ENCODE data around the gene PPP2R3A. TPM values are rescaled to one million over a fixed set of nuclear protein-coding genes. Genes with fewer than 3 reads are reported as not detected.
A peak's percentile ranks its signal among the peaks of the same experiment; 100 is the strongest.
"Not testable (repeated sequence)": the region's sequence is repeated elsewhere in the genome, so short reads cannot be mapped to it uniquely, and the experiment has no call there.

The PPP2R3A gene
- total and polyA plus RNA-seq, 12 donors: 2.1 to 23.1 (median 14.3) TPM

DNA sequence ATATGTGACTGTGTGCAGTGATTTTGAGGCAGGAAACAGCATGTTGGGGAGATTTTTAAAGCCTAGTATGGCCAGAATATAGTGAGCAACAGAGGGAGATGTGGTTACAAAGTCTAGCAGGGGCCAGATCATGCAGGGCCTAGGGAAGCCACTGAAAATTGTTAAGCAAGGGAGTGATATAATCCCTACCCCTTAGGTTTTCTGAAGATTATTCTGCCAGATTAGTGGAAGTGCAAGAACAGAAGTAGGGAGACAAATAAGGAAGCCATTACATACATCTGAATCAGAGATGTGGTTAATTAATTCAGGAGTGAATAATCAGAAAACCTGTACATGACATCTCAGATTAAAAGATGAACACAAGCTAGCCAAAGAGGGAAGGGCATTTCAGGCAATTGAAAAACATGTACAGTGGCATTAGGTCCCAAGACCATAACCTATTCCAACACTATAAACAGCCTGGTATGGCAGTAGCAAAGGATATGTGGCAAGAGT is 175.8 kb downstream of the PPP2R3A start:
- no peaks in the 10 kb centered on the region for H3K9me3 ChIP-seq (replicated peaks in 1 of 3)
- intact Hi-C loops (cut with DNase I): no loop called here
- DNase-seq: no peak
- no peak overlapping the region for H3K4me3 ChIP-seq
- no peaks in the 10 kb centered on the region for H3K36me3 ChIP-seq (replicated peaks in 1 of 2)
- H3K27ac ChIP-seq: no peak overlapping the region
- TF ChIP-seq POLR2A (IDR thresholded peaks at IDR 0.05): no peak
- TF ChIP-seq, protein P1, sequence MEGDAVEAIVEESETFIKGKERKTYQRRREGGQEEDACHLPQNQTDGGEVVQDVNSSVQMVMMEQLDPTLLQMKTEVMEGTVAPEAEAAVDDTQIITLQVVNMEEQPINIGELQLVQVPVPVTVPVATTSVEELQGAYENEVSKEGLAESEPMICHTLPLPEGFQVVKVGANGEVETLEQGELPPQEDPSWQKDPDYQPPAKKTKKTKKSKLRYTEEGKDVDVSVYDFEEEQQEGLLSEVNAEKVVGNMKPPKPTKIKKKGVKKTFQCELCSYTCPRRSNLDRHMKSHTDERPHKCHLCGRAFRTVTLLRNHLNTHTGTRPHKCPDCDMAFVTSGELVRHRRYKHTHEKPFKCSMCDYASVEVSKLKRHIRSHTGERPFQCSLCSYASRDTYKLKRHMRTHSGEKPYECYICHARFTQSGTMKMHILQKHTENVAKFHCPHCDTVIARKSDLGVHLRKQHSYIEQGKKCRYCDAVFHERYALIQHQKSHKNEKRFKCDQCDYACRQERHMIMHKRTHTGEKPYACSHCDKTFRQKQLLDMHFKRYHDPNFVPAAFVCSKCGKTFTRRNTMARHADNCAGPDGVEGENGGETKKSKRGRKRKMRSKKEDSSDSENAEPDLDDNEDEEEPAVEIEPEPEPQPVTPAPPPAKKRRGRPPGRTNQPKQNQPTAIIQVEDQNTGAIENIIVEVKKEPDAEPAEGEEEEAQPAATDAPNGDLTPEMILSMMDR (IDR thresholded peaks at IDR 0.05): no peak
- H3K27me3 ChIP-seq: no peaks in the 10 kb centered on the region
- H3K4me1 ChIP-seq (replicated peaks in 1 of 2): peaks cover 0 to 11% of the 10 kb centered on the region in 2 donors

DNA sequence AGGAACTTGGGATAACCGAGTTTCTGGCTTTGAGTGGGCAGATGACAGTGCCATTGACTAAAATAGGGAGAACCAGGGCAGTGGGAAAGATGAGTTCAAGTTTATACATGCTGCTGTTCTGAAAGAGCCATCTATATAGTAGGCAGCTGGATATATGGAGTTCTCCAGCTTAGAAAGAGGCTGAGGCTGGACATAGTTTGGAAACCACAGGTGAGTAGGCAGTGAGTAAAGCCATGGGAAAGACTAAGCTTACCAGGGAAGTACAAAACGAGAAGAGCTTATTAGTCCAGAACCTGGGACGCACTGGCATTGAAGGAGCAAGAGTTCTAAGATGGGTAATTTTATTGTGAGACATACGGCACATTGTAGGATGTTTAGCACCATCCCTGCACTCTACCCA is 176.4 kb downstream of the PPP2R3A start:
- Histone ChIP-seq H3K36me3 (replicated peaks in 1 of 2) (no peaks in the 10 kb centered on the region), H3K4me1 (replicated peaks in 1 of 2) (peaks cover 2 to 15% of the 10 kb centered on the region in 2 donors), H3K27me3 (no peaks in the 10 kb centered on the region), H3K27ac (peak overlapping the region in 1 of 5 donors; percentile 6), H3K9me3 (replicated peaks in 1 of 3) (no peaks in the 10 kb centered on the region), H3K4me3 (no peak overlapping the region)
- intact Hi-C loops (cut with DNase I): no loop called here
- WGBS, 4 donors: 89 to 93% (median 91%) methylated on average over 4 of the region's 4 CpGs
- DNase-seq: no peak
- TF ChIP-seq, protein P1 (IDR thresholded peaks at IDR 0.05): no peak
- TF ChIP-seq POLR2A (IDR thresholded peaks at IDR 0.05): no peak

DNA sequence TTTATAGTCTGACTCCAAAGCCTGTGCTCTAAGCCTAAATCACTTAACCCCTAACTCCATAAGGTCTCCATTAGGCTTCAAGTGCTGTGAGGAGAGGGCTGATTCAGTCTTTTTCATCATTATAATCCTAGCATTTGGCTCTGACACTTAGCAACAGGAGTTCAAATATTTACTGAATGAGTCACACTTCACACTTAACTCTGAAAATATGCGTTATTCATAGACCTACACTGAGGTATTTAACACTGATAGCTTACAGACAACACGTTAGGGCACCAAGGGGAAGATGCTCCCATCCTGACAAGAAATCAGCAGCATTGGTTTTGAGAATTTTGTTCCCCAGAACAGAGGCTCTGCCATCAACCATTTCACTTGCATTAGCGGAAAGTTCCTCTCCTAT is 177.1 kb downstream of the PPP2R3A start:
- no peaks in the 10 kb centered on the region for H3K36me3 ChIP-seq (replicated peaks in 1 of 2)
- H3K27me3 ChIP-seq: no peaks in the 10 kb centered on the region
- DNase-seq: no peak
- peaks cover 4 to 20% of the 10 kb centered on the region in 2 donors for H3K4me1 ChIP-seq (replicated peaks in 1 of 2)
- H3K4me3 ChIP-seq: no peak overlapping the region
- peak overlapping the region in 1 of 5 donors; percentile 23 for H3K27ac ChIP-seq
- TF ChIP-seq POLR2A (IDR thresholded peaks at IDR 0.05): no peak
- TF ChIP-seq, protein P1 (IDR thresholded peaks at IDR 0.05): no peak
- H3K9me3 ChIP-seq (replicated peaks in 1 of 3): no peaks in the 10 kb centered on the region
- intact Hi-C loops (cut with DNase I): no loop called here
- 45 to 73% (median 53%) methylated on average over 3 of the region's 3 CpGs for WGBS, 4 donors

DNA sequence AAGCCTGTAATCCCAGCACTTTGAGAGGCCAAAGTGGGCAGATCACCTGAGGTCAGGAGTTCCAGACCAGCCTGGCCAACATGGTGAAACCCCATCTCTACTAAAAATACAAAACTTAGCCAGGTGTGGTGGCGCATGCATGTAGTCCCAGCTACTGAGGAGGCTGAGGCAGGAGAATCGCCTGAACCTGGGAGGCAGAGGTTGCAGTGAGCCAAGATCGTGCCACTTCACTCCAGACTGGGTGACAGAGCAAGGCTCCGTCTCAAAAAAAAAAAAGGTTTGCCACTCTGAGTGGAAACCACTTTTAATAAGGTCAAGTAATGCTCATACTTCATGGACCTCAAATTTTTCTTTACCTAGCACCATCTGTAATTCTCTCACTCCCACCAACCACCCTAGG is 178.9 kb downstream of the PPP2R3A start:
- DNase-seq; H3K4me3 ChIP-seq; H3K36me3 ChIP-seq (replicated peaks in 1 of 2); H3K27ac ChIP-seq; H3K27me3 ChIP-seq; H3K9me3 ChIP-seq (replicated peaks in 1 of 3); intact Hi-C loops (cut with DNase I): not testable (repeated sequence)
- WGBS, 4 donors: 96 to 100% (median 98%) methylated on average over 4 of the region's 4 CpGs
- H3K4me1 ChIP-seq (replicated peaks in 1 of 2): peaks cover 4 to 31% of the 10 kb centered on the region in 2 donors

DNA sequence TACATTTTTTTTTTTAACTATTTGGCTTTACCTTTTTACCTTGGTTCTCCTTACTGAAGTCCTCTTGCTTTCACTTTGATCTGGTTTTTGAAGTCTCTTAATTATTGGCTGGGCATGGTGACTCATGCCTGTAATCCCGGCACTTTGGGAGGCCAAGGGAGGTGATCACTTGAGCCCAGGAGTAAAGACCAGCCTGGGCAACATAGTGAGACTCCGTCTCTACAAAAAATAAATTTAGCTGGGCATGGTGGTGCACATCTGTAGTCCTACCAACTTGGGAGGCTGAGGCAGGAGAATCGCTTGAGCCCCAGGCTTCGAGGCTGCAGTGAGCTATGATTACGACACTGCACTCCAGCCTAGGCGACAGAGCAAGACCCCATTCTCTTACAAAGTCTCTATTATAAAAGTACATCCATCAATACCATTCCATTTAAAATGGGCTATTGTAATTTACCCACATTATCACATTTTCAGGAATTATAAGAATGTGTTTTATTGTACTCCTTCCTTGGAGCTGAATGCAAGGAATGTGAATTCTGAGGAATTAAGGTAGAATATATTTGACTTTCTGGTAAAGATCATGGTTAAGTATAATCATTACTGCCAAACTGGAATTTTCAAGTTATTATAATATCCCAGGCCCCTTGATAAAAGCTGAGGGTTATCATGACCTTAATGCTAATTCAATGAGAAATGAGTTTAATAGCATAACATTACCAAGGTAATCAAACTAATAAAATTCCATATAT is 181.6 kb downstream of the PPP2R3A start:
- Histone ChIP-seq H3K9me3 (replicated peaks in 1 of 3) (no peaks in the 10 kb centered on the region), H3K4me3 (no peak overlapping the region), H3K27me3 (no peaks in the 10 kb centered on the region), H3K27ac (no peak overlapping the region), H3K36me3 (replicated peaks in 1 of 2) (peaks cover 0 to 14% of the 10 kb centered on the region in 2 donors), H3K4me1 (replicated peaks in 1 of 2) (peaks cover 4 to 40% of the 10 kb centered on the region in 2 donors)
- DNase-seq: no peak
- intact Hi-C loops (cut with DNase I): no loop called here
- no peak for TF ChIP-seq POLR2A (IDR thresholded peaks at IDR 0.05)
- TF ChIP-seq, protein P1 (IDR thresholded peaks at IDR 0.05): no peak
- WGBS, 4 donors: 81 to 89% (median 88%) methylated on average over 6 of the region's 6 CpGs
